H9 (cell line): ENCODE data around the gene CD4. TPM values are rescaled to one million over a fixed set of nuclear protein-coding genes. Genes with fewer than 3 reads are reported as not detected.

Experiments used
- DNase-seq: peaks from one replicate; pipeline ENCODE4 v3.0.0-alpha.2; 2017
- H2AFZ ChIP-seq: one replicate; pipeline ENCODE4 v1.6.1; 2013; ENCODE audit warnings: mild to moderate bottlenecking, low read length, control low read depth, moderate library complexity
- H2AK5ac ChIP-seq: 2 replicates; pipeline ENCODE4 v1.6.1; 2013; ENCODE audit warnings: low read length, control low read depth, mixed read lengths; ENCODE audit not compliant: insufficient read length
- H2BK120ac ChIP-seq: one replicate; pipeline ENCODE4 v1.6.1; 2013; ENCODE audit warnings: low read depth, mild to moderate bottlenecking, low read length, control low read depth, inconsistent platforms; ENCODE audit not compliant: poor library complexity, severe bottlenecking
- H2BK12ac ChIP-seq: 2 replicates; pipeline ENCODE4 v1.6.1; 2013; ENCODE audit warnings: low read length, control low read depth, mixed read lengths, low read depth; ENCODE audit not compliant: insufficient read length
- H2BK15ac ChIP-seq: 2 replicates; pipeline ENCODE4 v1.6.1; 2013; ENCODE audit warnings: low read depth, low read length, control low read depth
- H2BK20ac ChIP-seq: one replicate; pipeline ENCODE4 v1.6.1; 2013; ENCODE audit warnings: low read depth, mild to moderate bottlenecking, low read length, control low read depth, inconsistent platforms; ENCODE audit not compliant: poor library complexity, severe bottlenecking
- H2BK5ac ChIP-seq: 2 replicates; pipeline ENCODE4 v1.6.1; 2013; ENCODE audit warnings: low read length, control low read depth, mixed read lengths; ENCODE audit not compliant: insufficient read length
- H3K14ac ChIP-seq: 2 replicates; pipeline ENCODE4 v1.6.1; 2013; ENCODE audit warnings: low read length, control low read depth; ENCODE audit not compliant: insufficient read depth
- H3K18ac ChIP-seq: 2 replicates; pipeline ENCODE4 v1.6.1; 2013; ENCODE audit warnings: low read depth, mild to moderate bottlenecking, mixed read lengths, low read length, control low read depth; ENCODE audit not compliant: insufficient read length
- H3K23ac ChIP-seq: 2 replicates; pipeline ENCODE4 v1.6.1; 2013; ENCODE audit warnings: low read length, control low read depth, mixed read lengths, low read depth; ENCODE audit not compliant: insufficient read length
- H3K23me2 ChIP-seq: 2 replicates; pipeline ENCODE4 v1.6.1; 2013; ENCODE audit warnings: low read depth, mild to moderate bottlenecking, mixed read lengths, low read length, control low read depth; ENCODE audit not compliant: insufficient read length, poor library complexity, severe bottlenecking
- H3K27ac ChIP-seq: 2 replicates; pipeline ENCODE4 v1.5.1; 2013; ENCODE audit warnings: low read length, control low read depth, mixed read lengths, low read depth; ENCODE audit not compliant: insufficient read length
- H3K27me3 ChIP-seq: 2 replicates; pipeline ENCODE4 v1.6.1; 2013; ENCODE audit warnings: low read length, control low read depth, inconsistent platforms; ENCODE audit not compliant: insufficient read depth
- H3K4ac ChIP-seq: 2 replicates; pipeline ENCODE4 v1.6.1; 2013; ENCODE audit warnings: low read depth, mild to moderate bottlenecking, control low read depth, inconsistent platforms, low read length, moderate library complexity
- H3K4me1 ChIP-seq: 2 replicates; pipeline ENCODE4 v1.6.1; 2013; ENCODE audit warnings: low read length, control low read depth, inconsistent platforms; ENCODE audit not compliant: insufficient read depth
- H3K4me2 ChIP-seq: 2 replicates; pipeline ENCODE4 v1.6.1; 2013; ENCODE audit warnings: low read length, control low read depth, mixed read lengths; ENCODE audit not compliant: insufficient read length, insufficient read depth
- H3K56ac ChIP-seq: 2 replicates; pipeline ENCODE4 v1.6.1; 2013; ENCODE audit warnings: low read depth, mild to moderate bottlenecking, mixed read lengths, low read length, control low read depth; ENCODE audit not compliant: insufficient read length
- H3K79me1 ChIP-seq: 2 replicates; pipeline ENCODE4 v1.6.1; 2013; ENCODE audit warnings: low read depth, mild to moderate bottlenecking, moderate library complexity, low read length, control low read depth, inconsistent platforms; ENCODE audit not compliant: insufficient read depth, poor library complexity, severe bottlenecking
- H3K79me2 ChIP-seq: 2 replicates; pipeline ENCODE4 v1.6.1; 2013; ENCODE audit warnings: low read length, control low read depth, inconsistent platforms; ENCODE audit not compliant: insufficient read depth
- H3K9ac ChIP-seq: 2 replicates; pipeline ENCODE4 v1.6.1; 2013; ENCODE audit warnings: low read length, control low read depth, mixed read lengths; ENCODE audit not compliant: insufficient read length; ENCODE audit errors: extremely low read depth
- H3K9me3 ChIP-seq: one replicate; pipeline ENCODE4 v1.6.1; 2013; ENCODE audit warnings: low read depth, low read length, inconsistent platforms; ENCODE audit not compliant: control insufficient read depth
- H3T11ph ChIP-seq: one replicate; pipeline ENCODE4 v1.6.1; 2013; ENCODE audit warnings: mild to moderate bottlenecking, low read length, control low read depth, inconsistent platforms
- H4K20me1 ChIP-seq: one replicate; pipeline ENCODE4 v1.6.1; 2013; ENCODE audit not compliant: control insufficient read depth, insufficient read length, insufficient read depth
- H4K5ac ChIP-seq: 2 replicates; pipeline ENCODE4 v1.6.1; 2013; ENCODE audit warnings: low read depth, mild to moderate bottlenecking, mixed read lengths, low read length, control low read depth; ENCODE audit not compliant: insufficient read length
- H4K8ac ChIP-seq: replicated peaks from 2 replicates; pipeline ENCODE4 v1.6.1; 2013; ENCODE audit warnings: low read length, control low read depth, mixed read lengths, low read depth; ENCODE audit not compliant: insufficient read length
- H4K91ac ChIP-seq: 2 replicates; pipeline ENCODE4 v1.6.1; 2013; ENCODE audit warnings: low read depth, mild to moderate bottlenecking, moderate library complexity, mixed read lengths, low read length, control low read depth; ENCODE audit not compliant: insufficient read length
- H3K27ac Mint-ChIP-seq, 3 experiments: 2 replicates in 2 of 3; 3 replicates in 1 of 3; pipeline ENCODE4 v1.8.0; 2020 to 2021; ENCODE audit warnings: mixed read lengths in 3 of 3, mild to moderate bottlenecking in 1 of 3, moderate library complexity in 1 of 3
- H3K27me3 Mint-ChIP-seq: 2 replicates; pipeline ENCODE4 v1.8.0; 2021; ENCODE audit warnings: low read depth, mild to moderate bottlenecking, moderate library complexity, mixed read lengths
- H3K36me3 Mint-ChIP-seq, 3 experiments: 2 replicates in 2 of 3; 3 replicates in 1 of 3; pipeline ENCODE4 v1.8.0; 2020 to 2021; ENCODE audit warnings: low read depth in 3 of 3, mixed read lengths in 3 of 3; ENCODE audit not compliant: insufficient read depth in 1 of 3
- H3K4me1 Mint-ChIP-seq, 2 experiments: 2 replicates each; pipeline ENCODE4 v1.8.0; 2020; ENCODE audit warnings: mixed read lengths in 2 of 2
- H3K4me3 Mint-ChIP-seq, 2 experiments: 2 replicates in 1 of 2; 3 replicates in 1 of 2; pipeline ENCODE4 v1.8.0; 2020 to 2021; ENCODE audit warnings: mild to moderate bottlenecking in 2 of 2, mixed read lengths in 2 of 2, moderate library complexity in 1 of 2
- H3K9me3 Mint-ChIP-seq, 2 experiments: 2 replicates in 1 of 2; 3 replicates in 1 of 2; pipeline ENCODE4 v1.8.0; 2020; ENCODE audit warnings: mild to moderate bottlenecking in 2 of 2, mixed read lengths in 2 of 2, moderate library complexity in 1 of 2
- WGBS: extraction: QIAGEN DNeasy Blood & Tissue Kit; methylation state at CpG from one replicate; pipeline ENCODE4 v1.1.7; 2013; ENCODE audit warnings: missing lambda C conversion rate, low lambda C conversion rate, mixed read lengths; ENCODE audit not compliant: insufficient read length; ENCODE audit errors: extremely low coverage; 5-methylcytosine and 5-hydroxymethylcytosine counted together
- total RNA-seq: library from RNA; stranded (reverse); gene quantifications from 2 replicates; pipeline ENCODE4 v1.2.1, GENCODE V29; 2021
- TF ChIP-seq, protein P1 (sequence below): fragments of 200-600 bp; sonication (generic); conservative IDR thresholded peaks from 3 replicates; pipeline ENCODE4 v1.8.0; 2021; ENCODE audit warnings: antibody characterized with exemption, mild to moderate bottlenecking

CD4 gene
- total RNA-seq, 1 experiment from 2014 or later = 1.1 TPM

DNA sequence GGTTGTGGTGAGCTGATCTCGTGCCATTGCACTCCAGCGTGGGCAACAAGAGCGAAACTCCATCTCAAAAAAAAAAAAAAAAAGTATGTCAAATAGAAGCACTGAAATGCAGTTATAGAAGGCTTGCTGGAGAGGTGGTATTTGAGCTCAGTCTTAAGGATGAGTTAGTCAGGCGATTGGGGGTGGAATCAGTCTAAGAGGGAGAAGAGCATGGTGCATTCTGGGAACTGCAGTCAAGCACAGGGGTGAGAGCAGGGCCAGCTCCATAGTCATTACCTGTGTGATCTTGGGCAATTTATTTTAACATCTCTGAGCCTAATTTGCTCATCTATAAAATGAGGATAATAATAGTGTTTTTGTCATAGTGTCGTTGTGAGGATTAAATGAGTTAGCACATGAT lies 45.5 kb downstream of the CD4 start:
- Histone ChIP-seq H2AFZ (no peak overlapping the region), H4K20me1 (no peaks in the 10 kb centered on the region), H4K5ac (no peak overlapping the region), H3T11ph (no peak overlapping the region), H3K79me1 (no peaks in the 10 kb centered on the region), H3K14ac (no peak overlapping the region), H2AK5ac (no peak overlapping the region), H3K27me3 (no peaks in the 10 kb centered on the region), H2BK20ac (no peak overlapping the region), H4K91ac (no peak overlapping the region), H3K18ac (no peak overlapping the region), H3K4me1 (no peaks in the 10 kb centered on the region), H3K23me2 (no peaks in the 10 kb centered on the region), H3K9me3 (no peaks in the 10 kb centered on the region), H2BK15ac (no peak overlapping the region), H3K9ac (no peak overlapping the region), H2BK12ac (no peak overlapping the region), H3K56ac (no peak overlapping the region), H4K8ac (no peak overlapping the region), H3K4ac (no peak overlapping the region), H3K79me2 (peaks cover 1% of the 10 kb centered on the region; the same call in 1 of the 2 replicates), H3K27ac (no peak overlapping the region), H3K23ac (no peak overlapping the region), H3K4me2 (no peak overlapping the region), H2BK5ac (no peak overlapping the region), H2BK120ac (no peak overlapping the region)
- Mint-ChIP-seq H3K4me3 (peak overlapping the region in 1 of 2 experiments; percentile 25; a peak in 1 of 5 replicates), H3K9me3 (no peaks in the 10 kb centered on the region; a peak in 1 of 5 replicates), H3K4me1 (peaks cover 3 to 25% of the 10 kb centered on the region in 2 experiments), H3K36me3 (peaks cover 43 to 85% (median 76%) of the 10 kb centered on the region in 3 experiments; a peak in 6 of 7 replicates), H3K27ac (peak overlapping the region in 1 of 3 experiments; percentile 71; a peak in 1 of 7 replicates), H3K27me3 (no peaks in the 10 kb centered on the region)
- TF ChIP-seq, protein P1, sequence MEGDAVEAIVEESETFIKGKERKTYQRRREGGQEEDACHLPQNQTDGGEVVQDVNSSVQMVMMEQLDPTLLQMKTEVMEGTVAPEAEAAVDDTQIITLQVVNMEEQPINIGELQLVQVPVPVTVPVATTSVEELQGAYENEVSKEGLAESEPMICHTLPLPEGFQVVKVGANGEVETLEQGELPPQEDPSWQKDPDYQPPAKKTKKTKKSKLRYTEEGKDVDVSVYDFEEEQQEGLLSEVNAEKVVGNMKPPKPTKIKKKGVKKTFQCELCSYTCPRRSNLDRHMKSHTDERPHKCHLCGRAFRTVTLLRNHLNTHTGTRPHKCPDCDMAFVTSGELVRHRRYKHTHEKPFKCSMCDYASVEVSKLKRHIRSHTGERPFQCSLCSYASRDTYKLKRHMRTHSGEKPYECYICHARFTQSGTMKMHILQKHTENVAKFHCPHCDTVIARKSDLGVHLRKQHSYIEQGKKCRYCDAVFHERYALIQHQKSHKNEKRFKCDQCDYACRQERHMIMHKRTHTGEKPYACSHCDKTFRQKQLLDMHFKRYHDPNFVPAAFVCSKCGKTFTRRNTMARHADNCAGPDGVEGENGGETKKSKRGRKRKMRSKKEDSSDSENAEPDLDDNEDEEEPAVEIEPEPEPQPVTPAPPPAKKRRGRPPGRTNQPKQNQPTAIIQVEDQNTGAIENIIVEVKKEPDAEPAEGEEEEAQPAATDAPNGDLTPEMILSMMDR = no peak
- WGBS = no CpG with 5 or more reads among the region's 5 CpGs
- no peak for DNase-seq
